Mesendoderm (in vitro differentiated cells): ENCODE data around the gene SLC35D3.
A peak's percentile ranks its signal among the peaks of the same experiment; 100 is the strongest.

Experiments used
- DNase-seq: peaks from one replicate; pipeline ENCODE4 v3.0.0; 2013
- H2AK5ac ChIP-seq: 2 replicates; pipeline ENCODE4 v1.6.1; 2013; ENCODE audit warnings: low read length, inconsistent platforms
- H2BK120ac ChIP-seq: 2 replicates; pipeline ENCODE4 v1.6.1; 2013; ENCODE audit warnings: low read depth, mild to moderate bottlenecking, low read length, moderate library complexity, mixed read lengths
- H2BK15ac ChIP-seq: replicated peaks from 2 replicates; pipeline ENCODE4 v1.6.1; 2013; ENCODE audit warnings: low read depth, mild to moderate bottlenecking, moderate library complexity
- H2BK5ac ChIP-seq: 2 replicates; pipeline ENCODE4 v1.6.1; 2013; ENCODE audit warnings: low read length, inconsistent platforms
- H3K18ac ChIP-seq: 2 replicates; pipeline ENCODE4 v1.6.1; 2013; ENCODE audit warnings: mild to moderate bottlenecking, low read length, mixed read lengths
- H3K23ac ChIP-seq: one replicate; pipeline ENCODE4 v1.6.1; 2013; ENCODE audit warnings: low read length
- H3K27ac ChIP-seq: 2 replicates; pipeline ENCODE4 v1.5.1; 2013; ENCODE audit warnings: low read depth, mild to moderate bottlenecking, inconsistent platforms, low read length, moderate library complexity
- H3K27me3 ChIP-seq: 2 replicates; pipeline ENCODE4 v1.6.1; 2013; ENCODE audit warnings: low read length, control low read depth, mild to moderate bottlenecking, inconsistent platforms; ENCODE audit not compliant: insufficient read depth, poor library complexity
- H3K36me3 ChIP-seq: 2 replicates; pipeline ENCODE4 v1.6.1; 2013; ENCODE audit warnings: low read length, inconsistent platforms; ENCODE audit not compliant: control insufficient read depth, insufficient read depth
- H3K4ac ChIP-seq: one replicate; pipeline ENCODE4 v1.6.1; 2013; ENCODE audit warnings: low read depth, mild to moderate bottlenecking, low read length, moderate library complexity
- H3K4me1 ChIP-seq: 2 replicates; pipeline ENCODE4 v1.6.1; 2013; ENCODE audit warnings: low read depth, low read length, inconsistent platforms; ENCODE audit not compliant: control insufficient read depth
- H3K4me2 ChIP-seq: 2 replicates; pipeline ENCODE4 v1.6.1; 2013; ENCODE audit warnings: low read length
- H3K4me3 ChIP-seq: 2 replicates; pipeline ENCODE4 v1.5.1; 2013; ENCODE audit warnings: mild to moderate bottlenecking, low read length
- H3K56ac ChIP-seq: one replicate; pipeline ENCODE4 v1.6.1; 2013; ENCODE audit warnings: low read length
- H3K79me1 ChIP-seq: 2 replicates; pipeline ENCODE4 v1.6.1; 2013; ENCODE audit warnings: low read length, inconsistent platforms
- H3K79me2 ChIP-seq: 2 replicates; pipeline ENCODE4 v1.6.1; 2013; ENCODE audit warnings: mild to moderate bottlenecking, low read length; ENCODE audit not compliant: control insufficient read depth, insufficient read depth
- H3K9ac ChIP-seq: 2 replicates; pipeline ENCODE4 v1.6.1; 2013; ENCODE audit warnings: low read length, inconsistent platforms
- H4K5ac ChIP-seq: one replicate; pipeline ENCODE4 v1.6.1; 2013; ENCODE audit warnings: low read length
- H4K8ac ChIP-seq: one replicate; pipeline ENCODE4 v1.6.1; 2013; ENCODE audit warnings: low read depth, mild to moderate bottlenecking, control low read depth, low read length, moderate library complexity
- WGBS: extraction: QIAGEN DNeasy Blood & Tissue Kit; methylation state at CpG from one replicate; pipeline ENCODE4 v1.1.7; 2013; ENCODE audit warnings: low lambda C conversion rate, missing lambda C conversion rate; ENCODE audit not compliant: insufficient coverage; ENCODE audit errors: extremely low coverage; 5-methylcytosine and 5-hydroxymethylcytosine counted together

Gene SLC35D3

DNA sequence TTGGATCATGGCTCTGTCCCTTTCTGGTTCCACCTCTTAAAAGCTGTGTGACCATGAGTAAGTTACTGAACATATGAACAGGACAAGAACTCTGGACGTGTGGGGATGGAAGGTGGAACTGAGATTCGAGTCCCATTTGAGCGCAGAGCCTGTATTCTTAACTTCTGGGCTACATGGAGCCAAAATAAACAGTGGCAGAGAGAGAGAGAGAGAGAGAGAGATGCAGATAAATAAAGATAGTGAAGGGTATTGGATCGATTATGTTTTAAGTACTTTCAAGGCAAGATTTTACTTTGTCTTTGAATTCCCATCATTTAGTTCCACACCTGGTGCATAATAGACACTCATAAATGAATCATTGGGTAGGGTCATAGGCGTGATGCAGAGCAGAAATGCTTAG is 39.7 kb downstream of the SLC35D3 start:
- H2BK5ac ChIP-seq = no peak overlapping the region
- H2BK15ac ChIP-seq = no peak overlapping the region
- no peak overlapping the region for H3K9ac ChIP-seq
- no peaks in the 10 kb centered on the region for H3K27me3 ChIP-seq
- no peak overlapping the region for H4K8ac ChIP-seq
- no peaks in the 10 kb centered on the region for H3K79me2 ChIP-seq
- H4K5ac ChIP-seq = no peak overlapping the region
- no peak overlapping the region for H3K4ac ChIP-seq
- H3K56ac ChIP-seq = peak overlapping the region; percentile 6
- no peaks in the 10 kb centered on the region for H3K79me1 ChIP-seq
- no peaks in the 10 kb centered on the region for H3K36me3 ChIP-seq
- no peak overlapping the region for H2AK5ac ChIP-seq
- H3K27ac ChIP-seq = no peak overlapping the region
- no peak overlapping the region for H2BK120ac ChIP-seq
- no peak overlapping the region for H3K23ac ChIP-seq
- H3K4me2 ChIP-seq = no peak overlapping the region
- no peak for DNase-seq
- WGBS = no CpG with 5 or more reads among the region's 5 CpGs
- no peak overlapping the region for H3K4me3 ChIP-seq
- H3K4me1 ChIP-seq = peaks cover 7% of the 10 kb centered on the region
- peak overlapping the region; percentile 51 for H3K18ac ChIP-seq

- Histone ChIP-seq H2BK120ac (no peak overlapping the region), H3K27me3 (no peaks in the 10 kb centered on the region), H3K36me3 (no peaks in the 10 kb centered on the region), H4K5ac (no peak overlapping the region), H2BK15ac (no peak overlapping the region), H3K18ac (no peak overlapping the region), H3K9ac (no peak overlapping the region), H4K8ac (no peak overlapping the region), H3K4me2 (no peak overlapping the region), H3K27ac (no peak overlapping the region), H2AK5ac (no peak overlapping the region), H3K4me1 (peaks cover 7% of the 10 kb centered on the region), H3K79me1 (no peaks in the 10 kb centered on the region), H3K23ac (no peak overlapping the region), H3K4ac (no peak overlapping the region), H2BK5ac (no peak overlapping the region), H3K79me2 (no peaks in the 10 kb centered on the region), H3K4me3 (no peak overlapping the region), H3K56ac (no peak overlapping the region)
- peak; percentile 93 for DNase-seq
- no CpG with 5 or more reads among the region's 4 CpGs for WGBS
Measured at GRCh38 chr6:136962661-136963060, 40.6 kb downstream of the SLC35D3 start.

DNA sequence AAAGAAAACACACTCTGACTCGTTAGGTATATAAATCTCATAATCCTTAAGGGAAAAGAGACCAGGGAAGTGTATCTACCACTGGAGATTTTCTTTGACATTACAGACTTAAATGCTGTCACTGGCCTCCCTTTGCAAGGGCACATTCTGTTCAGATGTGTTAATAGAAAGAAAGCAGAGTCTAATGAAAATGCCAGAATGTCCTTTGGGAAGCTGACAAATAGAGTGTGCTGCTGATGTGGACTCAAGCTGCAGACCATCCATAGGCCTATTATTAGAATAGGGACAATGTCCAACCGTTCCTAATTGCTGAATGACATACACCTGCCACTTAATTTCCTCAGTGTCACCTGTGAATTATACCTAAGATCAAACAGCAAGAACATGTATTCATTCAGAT is 41.2 kb downstream of the SLC35D3 start:
- Histone ChIP-seq H2BK15ac (no peak overlapping the region), H3K18ac (no peak overlapping the region), H2BK5ac (no peak overlapping the region), H3K27me3 (no peaks in the 10 kb centered on the region), H3K4me2 (no peak overlapping the region), H3K4me3 (no peak overlapping the region), H4K8ac (no peak overlapping the region), H2AK5ac (no peak overlapping the region), H3K23ac (no peak overlapping the region), H3K4me1 (peaks cover 7% of the 10 kb centered on the region), H2BK120ac (no peak overlapping the region), H3K56ac (no peak overlapping the region), H3K4ac (no peak overlapping the region), H4K5ac (no peak overlapping the region), H3K27ac (no peak overlapping the region), H3K36me3 (no peaks in the 10 kb centered on the region), H3K9ac (no peak overlapping the region), H3K79me1 (no peaks in the 10 kb centered on the region), H3K79me2 (no peaks in the 10 kb centered on the region)
- DNase-seq = no peak
- WGBS = no CpG with 5 or more reads among the region's 2 CpGs

GRCh38 chr6:136964398-136964797 is 42.3 kb downstream of the SLC35D3 start:
- Histone ChIP-seq H3K4me3 (no peak overlapping the region), H3K79me2 (no peaks in the 10 kb centered on the region), H3K4ac (no peak overlapping the region), H3K27me3 (no peaks in the 10 kb centered on the region), H2AK5ac (no peak overlapping the region), H2BK5ac (no peak overlapping the region), H2BK120ac (no peak overlapping the region), H2BK15ac (no peak overlapping the region), H3K4me2 (no peak overlapping the region), H3K79me1 (no peaks in the 10 kb centered on the region), H3K56ac (no peak overlapping the region), H3K36me3 (no peaks in the 10 kb centered on the region), H4K5ac (no peak overlapping the region), H3K4me1 (no peaks in the 10 kb centered on the region), H3K18ac (no peak overlapping the region), H3K27ac (no peak overlapping the region), H4K8ac (no peak overlapping the region), H3K9ac (no peak overlapping the region), H3K23ac (no peak overlapping the region)
- no CpG with 5 or more reads among the region's 2 CpGs for WGBS
- DNase-seq = no peak

DNA sequence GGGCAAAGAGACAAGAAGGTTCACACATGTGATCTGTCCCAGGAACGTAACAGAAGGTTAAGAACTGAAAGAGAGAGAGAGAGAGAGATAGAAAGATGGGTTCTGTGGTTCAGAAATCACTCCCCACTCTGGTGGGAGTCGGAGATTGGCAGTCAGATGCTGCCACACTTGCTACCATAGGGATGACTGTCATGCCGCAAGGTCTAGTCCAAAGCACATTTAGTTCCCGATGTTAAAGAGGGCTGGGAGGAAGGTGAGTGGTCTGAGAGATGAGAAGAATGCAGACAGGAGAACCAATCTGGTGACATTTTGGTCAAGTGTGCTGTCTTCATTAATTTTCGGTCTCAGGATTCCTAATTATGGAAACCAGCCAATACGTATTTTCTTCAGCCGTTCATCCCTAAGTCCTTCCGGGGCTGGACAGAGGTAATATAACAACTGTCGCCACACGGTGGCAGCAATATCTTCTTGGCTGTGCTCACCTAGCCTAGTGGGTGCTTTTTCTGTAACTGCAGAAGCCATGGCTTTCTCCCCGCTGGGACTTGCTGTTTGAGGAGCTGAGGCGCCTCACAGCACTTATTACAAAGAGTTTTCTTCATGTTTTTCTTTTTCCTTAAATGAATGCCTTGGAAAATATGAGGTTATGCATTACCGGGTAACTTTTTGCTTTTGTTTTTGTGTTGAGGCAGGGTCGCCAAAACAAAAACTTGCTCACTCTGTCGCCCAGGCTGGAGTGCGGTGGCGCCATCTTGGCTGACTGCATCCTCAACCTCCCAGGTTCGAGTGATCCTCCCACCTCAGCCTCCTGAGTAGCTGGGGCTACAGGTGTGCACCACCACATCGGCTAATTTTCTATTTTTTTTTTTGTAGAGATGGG is 46.0 kb downstream of the SLC35D3 start:
- Histone ChIP-seq H3K9ac (no peak overlapping the region), H3K27ac (no peak overlapping the region), H3K4me1 (no peaks in the 10 kb centered on the region), H3K27me3 (no peaks in the 10 kb centered on the region), H3K79me1 (no peaks in the 10 kb centered on the region), H4K5ac (no peak overlapping the region), H3K4me3 (no peak overlapping the region), H2BK120ac (no peak overlapping the region), H3K36me3 (no peaks in the 10 kb centered on the region), H3K56ac (peak overlapping the region; percentile 62), H3K18ac (no peak overlapping the region), H3K4ac (no peak overlapping the region), H2AK5ac (no peak overlapping the region), H4K8ac (no peak overlapping the region), H3K4me2 (no peak overlapping the region), H3K23ac (no peak overlapping the region), H3K79me2 (no peaks in the 10 kb centered on the region), H2BK15ac (no peak overlapping the region), H2BK5ac (no peak overlapping the region)
- peak; percentile 89 for DNase-seq
- WGBS = no CpG with 5 or more reads among the region's 19 CpGs

DNA sequence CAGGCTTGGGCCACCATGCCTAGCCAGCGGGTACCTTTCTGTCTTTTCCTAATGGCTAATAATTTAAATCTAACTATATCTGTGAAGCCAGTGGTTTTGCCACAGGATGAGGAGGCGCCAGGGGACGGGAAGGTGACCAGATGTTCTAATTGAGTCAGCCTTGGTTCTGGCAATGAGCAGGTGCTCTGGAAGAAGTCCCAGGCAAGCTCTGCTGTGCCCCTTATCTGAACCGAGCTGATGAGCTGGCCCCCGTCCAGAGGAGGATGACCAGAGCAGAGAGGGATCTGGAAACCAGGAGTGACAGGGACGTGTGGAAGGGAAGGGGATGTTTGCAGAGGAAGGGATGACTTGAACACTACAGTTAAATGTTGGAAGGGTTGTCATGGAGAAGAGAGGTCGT is 46.7 kb downstream of the SLC35D3 start:
- no peak overlapping the region for H3K27ac ChIP-seq
- H2BK5ac ChIP-seq = no peak overlapping the region
- H3K4me1 ChIP-seq = no peaks in the 10 kb centered on the region
- no peak overlapping the region for H4K8ac ChIP-seq
- no peak overlapping the region for H2AK5ac ChIP-seq
- H3K23ac ChIP-seq = no peak overlapping the region
- H3K56ac ChIP-seq = no peak overlapping the region
- H3K18ac ChIP-seq = no peak overlapping the region
- H3K27me3 ChIP-seq = no peaks in the 10 kb centered on the region
- no peaks in the 10 kb centered on the region for H3K79me1 ChIP-seq
- H3K9ac ChIP-seq = no peak overlapping the region
- no CpG with 5 or more reads among the region's 7 CpGs for WGBS
- DNase-seq = no peak
- no peak overlapping the region for H3K4me2 ChIP-seq
- no peak overlapping the region for H3K4me3 ChIP-seq
- H2BK15ac ChIP-seq = no peak overlapping the region
- no peaks in the 10 kb centered on the region for H3K36me3 ChIP-seq
- no peak overlapping the region for H3K4ac ChIP-seq
- no peak overlapping the region for H4K5ac ChIP-seq
- no peaks in the 10 kb centered on the region for H3K79me2 ChIP-seq
- no peak overlapping the region for H2BK120ac ChIP-seq
